GM21619 (cell line): ENCODE results near the gene TEX35.
A peak's percentile ranks its signal among the peaks of the same experiment; 100 is the strongest.
"Not testable (repeated sequence)": the region's sequence is repeated elsewhere in the genome, so short reads cannot be mapped to it uniquely, and the experiment has no call there.

Experiments used
- ATAC-seq: cut with Tn5 transposase; IDR thresholded peaks from one replicate; pipeline ENCODE4 v1.9.1; 2021; ENCODE audit not compliant: unreplicated experiment

The TEX35 gene

GRCh38 chr1:178540646-178541045 lies 27.7 kb downstream of the TEX35 start:
- no peak for ATAC-seq

DNA sequence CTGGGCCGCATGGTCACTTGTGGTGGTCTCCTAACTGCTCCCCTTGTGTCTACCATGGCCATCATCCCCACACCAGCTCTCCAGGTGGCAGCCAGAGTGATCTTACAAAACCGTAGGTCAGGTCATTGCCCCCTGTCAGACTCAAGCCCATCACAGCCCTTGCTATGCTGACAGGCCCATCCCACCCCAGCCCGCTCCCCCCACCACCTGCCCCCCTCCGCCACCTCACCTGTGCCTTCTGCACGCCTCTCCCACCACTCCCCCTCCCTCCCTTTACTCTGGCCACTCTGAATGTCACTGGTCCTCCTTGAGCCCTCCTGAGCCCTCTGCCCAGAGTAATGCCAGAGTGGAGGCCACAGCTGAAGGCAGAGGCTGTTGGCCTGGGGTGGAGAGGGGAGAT lies 28.5 kb downstream of the TEX35 start:
- ATAC-seq, result no peak

- peak; percentile 51 for ATAC-seq
These were observed 29.1 kb downstream of the TEX35 start for GRCh38 chr1:178541829-178542553.

GRCh38 chr1:178542554-178543289 lies 29.8 kb downstream of the TEX35 start:
- ATAC-seq, result peak; percentile 73

DNA sequence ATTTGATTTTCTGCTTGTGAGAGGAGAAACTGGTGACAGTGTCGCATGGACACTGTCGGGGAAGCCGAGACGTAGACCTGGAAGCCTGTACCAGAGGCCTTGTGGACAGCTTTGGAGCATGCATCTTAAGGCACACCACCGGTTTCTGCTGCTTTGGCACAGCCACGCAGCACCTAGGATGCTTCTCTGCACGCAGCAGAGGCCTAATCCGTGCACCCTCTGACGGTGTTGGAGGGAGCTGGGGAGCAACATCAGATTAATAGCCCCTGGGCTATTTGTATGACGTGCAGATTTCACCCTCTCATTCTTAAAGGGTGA lies 30.3 kb downstream of the TEX35 start:
- ATAC-seq, result peak; percentile 34

DNA sequence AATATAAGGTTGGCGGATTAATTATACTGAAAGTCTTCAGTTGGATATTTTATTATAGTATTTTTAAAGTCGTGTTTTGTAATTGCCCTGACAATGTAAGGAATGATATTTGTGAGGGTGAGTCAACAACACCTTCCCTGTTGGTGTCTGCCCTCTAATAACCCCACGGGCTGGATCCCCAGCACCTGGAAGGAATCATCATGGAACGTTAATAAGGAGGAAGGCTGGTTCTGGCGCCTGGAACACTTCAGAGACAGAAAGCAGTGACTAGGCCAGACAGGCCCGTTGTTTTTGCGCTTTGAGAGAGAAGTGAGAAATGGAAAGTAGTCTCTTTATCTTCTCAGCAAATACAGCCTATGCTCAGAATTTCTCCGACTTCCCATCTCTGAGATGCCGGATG lies 31.6 kb downstream of the TEX35 start:
- ATAC-seq, result no peak

- ATAC-seq, result no peak
These were observed 35.2 kb downstream of the TEX35 start for GRCh38 chr1:178548108-178548507.

- no peak for ATAC-seq
These were observed 38.4 kb downstream of the TEX35 start for GRCh38 chr1:178551307-178551706.

GRCh38 chr1:178551940-178552339 lies 39.0 kb downstream of the TEX35 start:
- no peak for ATAC-seq

DNA sequence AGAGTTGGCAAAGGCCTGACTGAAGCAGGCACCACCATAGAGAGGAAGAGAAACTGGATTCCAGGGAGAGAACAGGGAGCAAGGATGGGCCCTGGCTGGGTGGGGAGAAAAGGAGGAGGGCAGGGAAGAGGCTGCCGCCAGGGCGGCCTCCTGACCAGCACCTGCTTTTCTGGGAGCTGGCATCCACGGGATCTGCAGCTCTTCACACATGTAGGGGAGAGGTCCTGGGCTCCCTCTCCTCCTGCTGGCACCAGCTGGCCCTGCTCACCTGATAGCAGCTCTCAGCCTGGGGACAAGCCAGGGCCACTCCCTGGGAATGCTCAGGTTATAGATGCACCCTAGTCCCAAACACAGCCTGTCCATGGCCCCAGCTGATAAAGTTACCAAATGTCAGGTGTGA lies 39.9 kb downstream of the TEX35 start:
- no peak for ATAC-seq

DNA sequence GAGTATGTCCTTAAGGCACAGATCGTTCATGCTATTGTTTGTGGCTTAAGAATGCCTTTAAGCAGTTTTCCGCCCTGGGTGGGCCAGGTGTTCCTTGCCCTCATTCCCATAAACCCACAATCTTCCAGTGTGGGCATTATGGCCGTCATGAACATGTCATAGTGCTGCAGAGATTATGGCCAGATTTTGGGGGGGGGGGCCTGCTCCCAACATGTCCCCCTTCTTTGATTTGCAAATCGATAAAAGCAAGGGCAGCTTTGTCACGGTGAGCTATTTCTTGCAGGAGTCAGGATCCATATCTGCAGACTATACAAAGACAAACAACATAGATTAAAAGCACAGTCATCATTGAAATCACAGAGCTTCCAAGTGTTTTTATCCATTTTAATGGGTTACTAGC lies 41.4 kb downstream of the TEX35 start:
- not testable (repeated sequence) for ATAC-seq

- ATAC-seq, result not testable (repeated sequence)
These were observed 42.7 kb downstream of the TEX35 start for GRCh38 chr1:178555613-178556012.

- not testable (repeated sequence) for ATAC-seq
These were observed 45.9 kb downstream of the TEX35 start for GRCh38 chr1:178558816-178559215.

GRCh38 chr1:178560871-178561376 lies 48.0 kb downstream of the TEX35 start:
- ATAC-seq, result no peak

GRCh38 chr1:178563099-178563820 lies 50.4 kb downstream of the TEX35 start:
- no peak for ATAC-seq

DNA sequence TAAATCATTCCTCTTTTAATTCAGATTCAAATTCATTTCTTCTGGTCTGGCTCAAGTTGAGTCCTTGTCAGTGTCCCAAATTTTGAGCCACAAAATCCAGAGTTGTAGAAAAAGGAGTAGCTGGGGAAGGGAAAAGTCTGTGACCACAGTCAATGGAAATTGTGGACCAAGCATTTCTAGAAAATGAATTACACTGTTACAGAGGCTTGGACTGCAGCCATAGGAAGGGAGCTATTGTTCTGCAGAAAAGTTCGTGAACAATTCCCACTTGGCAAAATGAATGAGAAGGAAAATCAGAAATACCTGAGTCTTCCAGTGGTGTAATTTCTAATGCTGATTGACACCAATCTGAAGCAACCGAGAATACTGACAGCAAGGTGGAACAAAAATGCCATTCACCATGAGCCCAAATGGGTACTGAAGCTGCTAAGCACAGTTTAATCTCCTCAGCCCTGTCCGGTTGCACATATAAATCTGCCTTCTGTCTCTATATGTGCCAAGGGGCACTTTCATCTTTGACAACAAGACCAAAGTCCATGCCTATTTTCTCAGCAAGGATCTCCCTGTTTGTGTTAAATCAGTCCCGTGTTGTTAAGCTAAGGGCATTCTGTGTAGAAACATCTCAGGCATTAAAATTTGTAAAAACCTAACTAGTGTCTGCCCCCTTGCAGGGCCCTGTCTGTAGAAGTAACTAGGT lies 51.3 kb downstream of the TEX35 start:
- no peak for ATAC-seq

- ATAC-seq, result no peak
These were observed 51.9 kb downstream of the TEX35 start for GRCh38 chr1:178564783-178565180.

DNA sequence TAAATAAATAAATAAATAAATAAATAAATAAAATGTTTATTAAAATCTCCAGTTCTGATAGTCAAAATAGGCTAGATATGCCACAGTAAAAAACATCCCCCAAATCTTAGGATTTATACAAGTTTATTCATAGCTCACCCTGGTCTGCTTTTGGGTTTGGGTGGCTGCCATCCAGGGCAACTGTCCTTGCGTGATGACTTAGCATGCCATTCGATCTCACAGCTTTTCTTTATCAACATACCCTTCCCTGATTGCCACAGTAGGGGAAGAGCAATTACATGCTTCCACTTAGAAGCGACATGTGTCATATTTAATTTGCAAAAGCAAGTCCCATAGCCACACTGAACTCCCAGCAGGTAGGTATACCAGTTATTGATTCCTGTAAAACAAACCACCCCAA lies 52.7 kb downstream of the TEX35 start:
- no peak for ATAC-seq

GRCh38 chr1:178566187-178566586 lies 53.3 kb downstream of the TEX35 start:
- ATAC-seq, result peak; percentile 85

GRCh38 chr1:178571807-178572206 lies 58.9 kb downstream of the TEX35 start:
- no peak for ATAC-seq
